Measurements from ENCODE around the gene NTNG1.
"Not testable (repeated sequence)": the region's sequence is repeated elsewhere in the genome, so short reads cannot be mapped to it uniquely, and the experiment has no call there.

NTNG1 gene

DNA sequence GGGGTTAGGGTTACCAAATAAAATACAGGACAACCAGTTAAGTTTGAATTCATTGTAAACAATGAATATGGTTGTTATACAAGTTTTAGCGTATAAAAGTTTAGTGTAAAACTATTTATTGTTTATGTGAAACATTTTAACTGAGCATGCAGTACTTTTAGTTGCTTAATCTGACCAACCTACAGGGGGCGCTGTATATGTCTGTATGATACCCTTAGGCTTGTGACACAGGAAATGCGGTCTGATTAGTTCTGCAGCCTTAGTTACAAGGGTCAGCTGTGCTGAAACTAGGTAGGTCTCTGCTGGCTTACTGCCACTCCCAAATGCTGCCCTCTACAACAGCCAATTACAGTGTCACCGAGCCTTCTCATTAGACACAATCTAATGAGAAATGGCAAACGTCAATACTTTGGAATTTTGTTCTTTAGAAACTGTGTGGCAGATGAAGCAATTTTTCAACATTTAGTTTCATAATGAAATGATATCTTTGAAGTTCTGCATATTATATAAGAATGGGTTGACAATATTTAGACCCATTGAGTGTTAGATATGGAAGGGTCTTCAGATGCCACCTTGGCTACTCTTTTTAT, 56.2 kb downstream of the NTNG1 start:
- DNase-seq (ENCODE audit: low spot score): no peak

DNA sequence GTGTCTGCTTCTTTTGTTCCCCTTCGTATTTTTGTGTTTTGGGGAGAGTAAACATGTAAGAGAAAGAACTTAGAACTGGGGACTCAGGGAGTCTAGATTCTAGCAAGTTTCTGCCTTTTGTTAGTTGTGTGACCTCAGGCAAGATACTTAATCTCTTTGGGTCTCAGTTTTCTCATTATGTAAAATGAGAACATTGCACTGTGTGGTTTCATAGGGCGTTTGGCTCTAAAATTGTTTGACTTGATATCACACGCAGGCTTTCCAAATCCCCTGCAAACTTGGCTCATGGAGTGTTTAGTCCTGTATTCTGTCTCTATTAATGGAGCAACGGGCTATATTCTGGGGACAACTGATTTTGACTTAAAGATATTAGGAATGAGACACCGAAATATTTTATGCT, 57.7 kb downstream of the NTNG1 start:
- no peak for DNase-seq (ENCODE audit: low spot score)

- DNase-seq (ENCODE audit: low spot score): no peak
Measured at GRCh38 chr1:107200631-107201030, 59.8 kb downstream of the NTNG1 start.

GRCh38 chr1:107202007-107202406, 61.2 kb downstream of the NTNG1 start:
- DNase-seq (ENCODE audit: low spot score): no peak

- DNase-seq (ENCODE audit: low spot score): no peak
Measured at GRCh38 chr1:107213225-107213624, 72.4 kb downstream of the NTNG1 start.

GRCh38 chr1:107220036-107220435, 79.2 kb downstream of the NTNG1 start:
- no peak for DNase-seq (ENCODE audit: low spot score)

- DNase-seq (ENCODE audit: low spot score): no peak
Measured at GRCh38 chr1:107225706-107226105, 84.9 kb downstream of the NTNG1 start.

- DNase-seq (ENCODE audit: low spot score): no peak
Measured at GRCh38 chr1:107228704-107229371, 88.0 kb downstream of the NTNG1 start.

DNA sequence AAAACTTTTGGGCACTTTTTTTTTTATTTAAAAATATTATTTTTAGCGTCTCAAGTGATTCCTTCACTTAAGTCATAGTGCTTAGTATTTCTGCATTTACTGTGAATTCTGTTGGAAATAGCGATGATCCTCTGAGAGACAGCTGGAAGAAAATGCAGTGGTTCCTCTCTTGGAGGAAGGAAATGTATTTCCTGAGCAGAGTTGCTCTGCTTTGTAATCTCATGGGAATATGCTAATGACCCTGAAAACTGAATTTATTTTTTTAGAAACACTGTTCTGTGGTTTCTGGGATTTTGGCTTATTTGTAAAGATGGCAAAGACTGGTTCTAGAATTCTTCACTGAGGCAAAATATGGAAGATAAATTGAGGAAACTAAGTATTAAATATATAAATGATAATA, 88.9 kb downstream of the NTNG1 start:
- DNase-seq (ENCODE audit: low spot score): no peak

- no peak for DNase-seq (ENCODE audit: low spot score)
Measured at GRCh38 chr1:107230121-107230520, 89.3 kb downstream of the NTNG1 start.

DNA sequence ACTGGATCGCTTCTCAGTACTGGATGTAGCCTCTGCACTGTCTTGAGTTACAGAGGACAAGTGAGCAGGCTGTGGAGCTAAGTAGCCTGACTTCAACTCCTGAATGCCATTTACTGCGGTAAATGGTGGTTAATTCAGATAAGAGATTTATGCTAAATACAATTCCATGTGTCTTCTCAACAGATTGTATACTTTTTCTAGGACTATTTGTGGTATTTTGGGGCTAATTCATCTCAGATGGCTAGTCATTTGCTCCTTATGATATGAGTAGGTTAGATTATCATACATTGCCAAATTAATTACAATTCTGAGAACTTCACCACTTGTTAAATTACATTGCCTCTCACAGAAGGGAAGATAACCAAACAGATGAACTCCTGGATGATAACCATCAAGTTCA, 90.5 kb downstream of the NTNG1 start:
- DNase-seq (ENCODE audit: low spot score): no peak

- DNase-seq (ENCODE audit: low spot score): no peak
Measured at GRCh38 chr1:107232426-107232825, 91.6 kb downstream of the NTNG1 start.

DNA sequence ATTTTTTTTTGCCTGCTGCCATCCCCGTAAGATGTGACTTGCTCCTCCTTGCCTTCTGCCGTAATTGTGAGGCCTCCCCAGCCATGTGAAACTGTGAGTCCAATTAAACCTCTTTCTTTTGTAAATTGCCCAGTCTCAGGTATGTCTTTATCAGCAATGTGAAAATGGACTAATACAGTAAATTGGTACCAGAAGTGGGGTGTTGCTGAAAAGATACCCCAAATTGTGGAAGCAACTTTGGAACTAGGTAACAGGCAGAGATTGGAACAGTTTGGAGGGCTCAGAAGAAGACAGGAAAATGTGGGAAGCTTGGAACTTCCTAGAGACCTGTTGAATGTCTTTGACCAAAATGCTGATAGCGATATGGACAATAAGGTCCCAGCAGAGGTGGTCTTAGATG, 95.9 kb downstream of the NTNG1 start:
- not testable (repeated sequence) for DNase-seq (ENCODE audit: low spot score)

DNA sequence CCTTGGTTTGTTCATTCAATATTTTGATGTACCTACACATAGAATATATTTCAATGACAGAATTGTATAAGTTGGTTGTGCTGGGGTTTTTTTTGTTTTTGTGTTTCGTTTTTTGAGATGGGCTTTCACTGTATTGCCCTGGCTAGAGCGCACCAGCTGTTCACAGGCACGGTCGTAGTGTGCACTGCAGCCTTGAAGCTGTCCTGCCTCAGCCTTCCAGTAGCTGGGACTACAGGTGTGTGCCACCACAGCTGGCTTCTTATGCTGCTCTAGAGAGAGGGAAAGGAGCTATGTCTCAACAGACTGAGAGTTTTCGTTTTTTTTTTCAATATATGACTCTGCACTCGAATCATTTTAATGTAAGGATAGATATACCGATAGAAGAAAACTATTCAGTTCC, 102.6 kb downstream of the NTNG1 start:
- DNase-seq (ENCODE audit: low spot score): no peak

DNA sequence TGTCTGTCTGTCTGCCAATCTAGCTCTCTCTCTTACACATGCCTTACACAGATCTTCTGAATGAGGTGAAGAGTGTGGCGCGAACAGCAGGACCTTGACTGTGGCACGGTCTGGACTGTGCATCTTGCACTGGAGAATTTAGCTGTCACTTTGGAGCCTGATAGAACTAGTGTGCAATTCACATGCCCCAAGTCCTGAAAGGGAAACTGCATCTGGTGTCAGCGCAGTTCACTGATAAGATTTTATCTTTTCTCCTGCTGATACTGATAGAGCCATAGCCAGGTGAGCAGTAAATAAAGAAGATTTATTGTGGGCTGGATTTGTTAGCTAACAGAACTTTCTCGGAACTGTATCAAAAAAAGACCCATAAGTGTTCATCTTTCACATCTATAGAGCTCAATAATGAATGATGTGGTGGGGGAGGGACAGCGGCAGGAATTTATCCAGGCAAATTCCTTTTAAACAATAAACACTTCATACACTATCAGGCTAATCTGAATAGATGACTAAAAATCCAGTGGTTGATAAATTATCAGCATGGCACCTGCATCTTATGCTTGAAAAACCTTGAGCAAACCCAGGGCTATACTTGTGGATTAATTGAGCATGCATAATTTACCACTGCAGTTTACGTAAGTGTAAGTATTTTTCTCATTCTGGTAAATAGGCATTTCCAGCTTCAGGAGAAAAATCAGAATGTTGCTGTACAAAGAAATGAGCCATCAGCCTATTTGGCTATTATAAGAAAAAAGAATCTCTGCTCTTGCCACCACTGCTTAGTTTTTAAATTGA, 104.1 kb downstream of the NTNG1 start:
- no peak for DNase-seq (ENCODE audit: low spot score)

DNA sequence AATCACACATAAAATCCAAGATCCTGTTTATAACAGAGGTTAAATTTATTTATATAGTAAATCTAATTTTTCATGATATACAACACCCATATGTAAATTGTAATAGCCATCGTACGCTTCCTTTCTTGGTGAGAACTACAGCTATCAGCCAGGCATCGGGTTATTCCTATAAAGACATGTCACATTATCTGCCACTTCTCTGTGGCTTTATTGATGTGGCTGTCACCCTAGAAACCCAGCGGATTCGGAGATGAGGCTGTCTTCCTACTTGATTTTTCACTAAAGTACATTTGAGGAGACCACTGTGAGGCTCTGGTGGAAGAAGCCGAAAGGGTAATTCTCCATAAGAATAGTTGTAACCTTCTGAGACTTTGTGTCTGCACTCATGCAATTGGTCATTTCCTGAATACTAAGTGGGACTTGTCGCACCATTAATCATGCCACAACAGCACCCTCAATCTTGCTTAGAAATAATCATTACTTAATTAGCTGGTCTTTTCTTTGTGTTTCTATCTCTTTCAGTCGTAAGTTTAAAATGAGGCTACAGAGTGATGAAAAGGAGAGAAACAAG, 106.0 kb downstream of the NTNG1 start:
- no peak for DNase-seq (ENCODE audit: low spot score)

DNA sequence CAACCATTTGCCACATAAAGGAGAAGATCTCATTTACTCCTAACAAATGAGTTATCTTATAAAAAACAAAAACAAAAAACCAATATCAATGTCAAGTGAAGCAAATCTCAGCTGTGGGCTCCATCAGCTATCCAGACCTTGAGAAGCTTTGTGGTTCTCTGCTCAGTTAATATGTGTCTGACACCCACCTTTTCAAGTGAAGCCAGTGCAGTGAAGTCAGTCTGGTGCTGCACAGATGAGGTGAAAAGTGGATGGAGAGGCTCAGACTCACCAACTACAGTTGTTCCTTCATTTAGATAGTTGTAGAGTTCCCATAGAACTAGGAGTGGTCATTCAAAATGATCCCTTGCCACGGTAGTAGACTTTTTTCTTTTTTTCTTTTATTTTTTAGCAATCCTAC, 106.8 kb downstream of the NTNG1 start:
- no peak for DNase-seq (ENCODE audit: low spot score)

- DNase-seq (ENCODE audit: low spot score): no peak
Measured at GRCh38 chr1:107250169-107250568, 109.3 kb downstream of the NTNG1 start.

- DNase-seq (ENCODE audit: low spot score): no peak
Measured at GRCh38 chr1:107251083-107251482, 110.2 kb downstream of the NTNG1 start.

DNA sequence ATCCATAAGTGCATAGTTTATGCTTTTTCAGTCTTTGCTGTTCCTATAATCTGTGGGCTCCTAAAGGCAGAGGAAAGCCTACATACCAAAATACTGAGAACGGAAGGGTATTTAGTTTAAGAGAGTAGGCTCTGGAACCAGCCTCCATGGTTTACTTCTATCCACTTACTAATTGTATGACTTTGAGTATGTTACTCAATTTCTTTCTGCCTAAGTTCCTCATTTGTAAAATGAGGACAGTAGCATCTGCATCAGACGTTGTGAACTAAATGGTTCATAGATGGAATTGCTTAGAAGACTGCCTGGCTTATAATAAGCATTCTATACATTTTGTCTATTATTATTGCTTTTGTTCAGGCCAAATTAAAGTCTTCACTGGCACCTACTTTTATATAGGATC, 111.0 kb downstream of the NTNG1 start:
- DNase-seq (ENCODE audit: low spot score): no peak

DNA sequence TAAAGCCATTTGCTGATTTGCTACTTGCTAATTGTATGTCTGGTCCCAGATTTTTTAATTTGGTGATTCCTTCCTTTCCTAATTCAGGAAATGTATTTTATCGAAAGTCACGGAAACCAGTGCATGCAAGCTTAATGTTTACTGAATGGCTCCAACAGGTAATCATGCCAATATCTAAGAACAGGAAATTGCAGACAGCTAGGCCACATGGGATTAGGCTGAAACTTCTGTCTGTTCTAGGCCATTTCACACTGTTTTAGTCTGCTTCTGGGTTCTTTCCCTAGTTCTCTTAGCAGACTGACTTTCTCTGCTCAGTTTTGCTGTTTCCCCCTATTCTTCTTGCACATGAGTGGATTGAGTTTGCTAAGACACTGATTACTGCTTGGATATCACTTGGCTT, 111.4 kb downstream of the NTNG1 start:
- no peak for DNase-seq (ENCODE audit: low spot score)

DNA sequence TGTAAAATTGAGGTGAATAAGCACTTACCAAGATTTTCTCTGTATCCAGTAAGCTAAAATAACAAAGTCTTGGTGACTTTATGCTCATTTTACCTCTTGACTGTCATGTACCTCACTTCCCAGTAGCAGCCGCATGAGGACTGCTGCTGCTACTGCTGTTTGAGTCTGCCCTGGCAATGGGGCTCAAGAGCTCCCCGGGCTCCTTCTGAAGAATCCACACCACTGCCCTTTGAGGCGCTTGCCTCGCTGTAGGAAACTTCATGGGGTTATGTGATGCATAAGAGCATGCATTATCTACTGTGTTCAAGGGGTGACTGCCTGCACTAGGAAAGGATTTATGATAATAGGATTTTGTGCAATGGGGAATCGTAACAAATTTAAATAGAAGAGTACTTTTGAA, 113.5 kb downstream of the NTNG1 start:
- no peak for DNase-seq (ENCODE audit: low spot score)

DNA sequence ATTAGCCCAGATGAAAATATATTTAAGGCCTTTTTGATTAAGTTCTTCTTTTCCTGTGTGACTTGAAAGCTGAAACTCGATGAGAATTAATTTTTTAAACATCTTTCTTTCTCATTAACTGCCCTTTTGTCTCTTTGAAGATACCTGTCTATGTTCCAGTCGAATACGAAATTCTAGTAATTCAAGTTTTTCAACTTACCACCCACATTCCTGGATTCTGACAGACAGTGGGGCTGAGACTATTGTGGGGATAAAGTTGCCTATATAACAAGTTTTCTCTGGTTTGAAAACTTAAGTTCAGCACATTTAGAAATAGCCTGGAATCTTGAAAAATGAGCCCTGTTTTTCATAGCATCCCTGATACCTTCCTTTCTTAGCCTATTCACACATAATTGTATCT, 114.6 kb downstream of the NTNG1 start:
- DNase-seq (ENCODE audit: low spot score): no peak

All from putamen (tissue), 1 donor.